T-helper 2 cell treated with Interferon-gamma antibody and Interleukin-4, amounts not matched to agents 100 ng/mL and 5 ng/mL, for 36 hours (primary cell): Measurements from ENCODE around the gene PITPNB. TPM values are rescaled to one million over a fixed set of nuclear protein-coding genes. Genes with fewer than 3 reads are reported as not detected.

Experiments
- intact Hi-C: fragments of 100-400 bp; cut with micrococcal nuclease; formaldehyde crosslinking; loops from one replicate; pipeline ENCODE4 v1.15.1; 2023
- total RNA-seq: library from RNA; stranded (reverse); gene quantifications from 2 replicates; pipeline ENCODE4 v1.2.3, GENCODE V29; 2022

PITPNB gene
- total RNA-seq = 103 and 108 TPM in 2 replicates

DNA sequence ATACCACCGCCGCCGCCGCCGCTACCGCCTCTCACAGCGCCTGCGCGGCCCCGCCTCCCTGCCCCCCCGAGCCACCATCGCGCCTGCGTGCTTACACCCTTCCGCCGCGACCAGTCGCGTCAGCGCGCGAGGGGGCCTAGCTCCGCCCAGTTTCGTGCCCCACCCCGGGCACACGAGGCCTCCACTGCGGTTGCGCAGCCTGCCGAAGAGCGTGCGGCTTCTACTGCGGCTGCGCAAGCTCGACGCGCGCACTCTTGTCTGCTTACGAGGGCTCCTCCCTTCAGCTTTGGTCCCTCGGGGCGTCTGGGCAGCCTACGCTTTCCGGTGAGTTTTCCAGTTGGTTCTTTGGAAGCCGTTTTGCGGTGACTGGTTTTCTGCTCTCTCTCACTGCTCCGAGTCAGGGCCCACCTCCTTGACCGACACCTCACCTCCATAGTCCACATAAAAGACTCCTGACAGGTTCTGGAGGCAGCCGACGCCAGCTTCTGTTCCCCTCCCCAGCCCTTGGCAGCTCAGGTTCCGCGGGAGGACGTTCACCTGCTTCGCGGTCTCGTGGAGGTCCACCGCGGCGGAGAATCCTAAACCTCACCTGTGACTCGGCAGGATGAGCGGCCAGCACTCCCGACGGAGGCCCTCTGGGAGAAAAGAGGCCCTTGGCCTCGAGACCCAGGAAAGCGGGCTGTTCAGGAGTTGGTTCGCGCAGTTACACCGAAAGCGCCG, at the start of gene PITPNB:
TSS of gene PITPNB (minus strand) at position 35 of the 720 bp plus-strand sequence. CDS start 65 bp downstream, outside the sequence.
- intact Hi-C loops = loop anchor here (1.0 to 5.0 kb wide), 3 partner anchors 15 to 1247 kb away; partner anchors contain the start of gene HSCB

DNA sequence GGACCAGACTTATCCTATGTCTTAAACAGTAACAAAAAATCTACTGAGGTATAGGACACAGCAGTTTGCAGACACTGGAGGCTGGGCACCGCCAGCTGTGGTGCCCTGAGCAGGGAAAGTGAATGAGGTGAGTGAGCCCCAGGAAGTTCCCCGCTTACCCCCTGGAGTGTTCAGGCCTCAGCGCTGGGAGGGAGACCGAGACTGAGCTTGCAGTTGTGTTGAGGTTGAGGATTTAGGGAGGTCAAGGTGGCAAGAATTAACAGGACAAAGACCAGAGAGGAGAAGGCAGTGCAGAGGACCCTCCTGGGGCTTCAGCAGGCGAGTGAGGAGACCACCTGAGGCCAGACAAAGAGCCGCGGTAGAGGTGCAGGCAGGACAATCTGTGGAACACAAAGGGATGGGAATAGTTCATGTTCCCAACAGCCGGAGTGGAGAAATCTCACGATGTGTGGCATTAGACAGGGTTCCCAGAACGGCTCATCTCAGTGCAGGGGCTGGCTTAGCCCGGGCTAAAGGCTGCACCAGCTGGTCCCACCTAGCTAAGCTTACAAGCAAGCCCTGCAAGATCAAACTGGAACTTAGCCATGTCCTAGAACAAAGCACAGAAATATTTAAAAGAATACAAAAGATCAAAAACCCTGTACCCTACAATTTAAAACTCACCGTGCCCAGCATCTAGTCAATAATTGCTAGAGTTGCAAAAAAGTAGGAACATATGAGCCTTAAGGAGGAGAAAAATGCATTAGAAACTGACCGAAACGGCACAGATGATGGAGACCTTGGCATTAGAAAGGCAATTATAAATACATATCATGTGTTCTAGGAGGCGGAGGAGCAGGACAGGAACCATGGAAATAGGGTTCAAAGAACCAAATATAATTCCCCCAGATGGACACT, 47.4 kb upstream of the PITPNB start:
- intact Hi-C loops = no loop called here

DNA sequence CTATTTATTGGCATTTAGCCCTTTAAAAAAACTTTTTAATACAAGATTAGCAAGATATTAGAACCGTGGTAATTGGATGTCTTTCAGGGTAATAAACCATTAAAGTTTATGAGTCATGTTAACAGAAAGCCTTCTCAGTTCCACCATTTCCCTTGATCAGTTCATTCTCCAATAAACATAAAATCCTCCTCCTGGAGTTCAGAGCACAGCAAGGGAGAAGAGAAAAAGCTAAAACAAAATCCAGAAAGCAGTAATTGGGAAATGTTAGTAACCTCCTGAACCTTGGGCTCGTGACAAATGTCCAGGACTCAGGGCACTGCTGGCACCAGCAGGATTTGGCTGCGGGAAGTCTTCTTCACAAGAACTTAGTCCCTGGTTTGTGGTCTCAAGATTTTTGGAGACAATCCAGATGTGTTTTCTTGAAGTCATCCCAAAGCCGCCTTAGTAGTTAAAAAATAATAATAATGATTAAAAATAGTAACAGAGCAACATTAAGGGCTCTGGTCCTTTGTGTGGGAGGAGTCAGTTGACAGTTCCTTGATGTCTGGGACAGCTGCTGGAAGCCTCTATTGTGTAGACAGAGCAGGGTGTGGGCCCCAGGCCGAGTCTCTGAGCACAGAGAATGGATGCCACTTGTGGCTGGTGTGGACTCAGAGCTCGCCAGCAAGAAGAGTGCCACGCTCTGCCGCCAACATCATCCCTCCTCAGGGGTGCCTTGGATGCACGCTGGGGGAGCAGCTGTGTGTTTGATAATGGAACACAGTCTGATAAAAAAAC, 43.4 kb upstream of the PITPNB start:
- intact Hi-C loops = no loop called here

DNA sequence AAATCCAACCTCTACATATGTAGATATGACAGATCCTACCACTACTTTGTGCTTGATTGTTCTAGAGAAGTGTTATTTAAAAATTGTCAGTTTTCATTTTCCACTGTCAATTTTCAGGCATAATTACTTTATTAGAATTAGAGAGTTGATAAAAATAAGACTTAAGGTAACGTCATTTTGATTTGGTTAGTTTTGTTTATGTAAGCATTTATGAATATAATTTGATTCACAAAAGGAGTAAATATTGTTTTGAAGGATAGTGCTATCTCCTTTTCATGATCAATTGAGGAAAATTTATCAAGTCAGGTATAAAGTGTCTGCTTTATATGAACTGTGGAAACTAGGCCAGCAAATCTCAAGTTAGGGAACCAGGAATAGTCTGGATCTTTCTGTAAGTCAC, 42.6 kb upstream of the PITPNB start:
- intact Hi-C loops = no loop called here

DNA sequence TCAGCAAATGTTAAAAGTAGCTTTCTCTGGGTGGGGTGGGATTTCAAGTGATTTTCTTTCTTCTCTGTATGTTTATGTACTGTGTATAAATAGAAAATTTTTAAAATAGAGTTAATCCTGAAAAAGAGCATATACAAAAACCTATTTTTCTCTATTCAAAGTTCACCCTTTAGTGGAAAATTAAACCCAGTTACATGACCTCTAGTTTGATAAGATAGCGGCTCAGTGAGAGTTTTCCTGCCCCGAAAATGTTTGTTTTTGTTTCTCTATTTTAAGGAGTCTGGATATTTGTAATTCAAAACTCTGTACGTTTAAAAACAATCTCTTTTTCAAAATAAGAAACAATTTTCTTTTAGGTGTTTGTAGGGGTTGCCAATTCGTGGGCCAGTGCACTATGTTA, 42.1 kb upstream of the PITPNB start:
- intact Hi-C loops = no loop called here

DNA sequence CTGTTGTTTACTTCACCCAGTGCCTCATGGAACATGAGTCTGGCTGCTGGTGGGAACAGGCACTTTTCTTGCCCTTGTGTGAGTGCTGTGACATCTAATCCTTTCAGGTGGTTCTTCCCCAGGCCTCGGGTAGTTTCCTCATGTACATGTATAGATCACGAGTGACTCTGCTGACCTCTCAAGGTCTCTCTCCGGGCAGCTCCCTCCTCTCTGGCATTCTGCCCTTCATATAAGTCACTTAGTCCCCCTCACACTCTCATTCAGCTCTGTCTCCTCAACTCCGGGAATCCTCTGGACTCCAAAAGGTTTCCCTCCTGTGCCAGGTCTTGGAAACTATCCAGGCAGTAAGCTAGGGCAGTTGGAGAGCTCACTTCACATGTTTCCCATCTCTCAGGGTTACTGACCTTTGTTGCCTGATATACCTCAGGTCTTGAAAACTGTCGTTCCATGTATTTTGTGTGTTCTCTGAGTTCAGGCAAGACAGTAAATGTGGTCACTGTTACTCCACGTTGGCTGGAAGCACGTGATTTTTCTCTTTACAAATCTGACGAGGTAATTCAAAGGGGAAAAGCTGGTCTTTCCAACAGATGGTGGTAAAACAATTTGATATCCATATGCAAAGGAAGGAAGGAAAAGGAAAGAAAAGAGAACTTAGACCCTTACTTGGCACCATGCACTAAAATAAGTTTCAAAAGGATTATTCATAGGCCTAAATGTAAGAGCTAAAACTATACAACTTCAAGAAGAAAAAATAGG, 40.5 kb upstream of the PITPNB start:
- intact Hi-C loops = no loop called here

DNA sequence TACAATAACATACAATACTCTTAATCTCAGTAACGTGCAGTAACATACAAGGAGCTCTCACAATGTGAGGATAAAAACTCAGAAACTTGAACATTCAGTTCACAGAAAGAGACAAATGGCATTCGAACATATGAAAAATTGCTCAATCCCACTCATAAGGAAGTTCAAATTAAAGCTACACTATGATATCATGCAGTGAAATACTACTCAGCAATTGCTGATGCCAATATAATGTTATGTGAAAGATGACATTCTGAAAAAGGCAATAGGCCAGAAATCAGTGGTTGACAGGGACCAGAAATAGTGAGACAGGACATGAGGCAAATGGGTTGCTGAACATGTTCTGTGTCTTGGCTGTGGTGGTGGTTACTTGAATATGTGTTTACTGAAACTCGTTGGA, 33.7 kb upstream of the PITPNB start:
- intact Hi-C loops = no loop called here

DNA sequence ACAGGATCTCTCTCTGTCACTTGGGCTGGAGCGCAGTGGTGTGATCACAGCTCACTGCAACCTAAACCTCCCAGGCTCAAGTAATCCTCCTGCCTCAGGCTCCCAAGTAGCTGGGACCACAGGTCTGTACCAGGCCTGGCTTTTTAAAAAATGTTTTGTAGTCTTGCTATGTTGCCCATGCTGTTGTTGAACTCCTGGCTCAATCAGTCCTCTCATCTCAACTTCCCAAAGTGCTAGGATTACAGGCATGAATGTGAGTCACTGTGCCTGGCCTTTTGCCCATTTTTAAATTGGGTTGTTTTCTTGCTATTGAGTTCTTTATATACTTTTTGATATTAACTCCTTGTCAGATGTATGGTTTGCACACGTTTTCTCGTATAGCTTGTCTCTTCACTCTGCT, 33.0 kb upstream of the PITPNB start:
- intact Hi-C loops = no loop called here

DNA sequence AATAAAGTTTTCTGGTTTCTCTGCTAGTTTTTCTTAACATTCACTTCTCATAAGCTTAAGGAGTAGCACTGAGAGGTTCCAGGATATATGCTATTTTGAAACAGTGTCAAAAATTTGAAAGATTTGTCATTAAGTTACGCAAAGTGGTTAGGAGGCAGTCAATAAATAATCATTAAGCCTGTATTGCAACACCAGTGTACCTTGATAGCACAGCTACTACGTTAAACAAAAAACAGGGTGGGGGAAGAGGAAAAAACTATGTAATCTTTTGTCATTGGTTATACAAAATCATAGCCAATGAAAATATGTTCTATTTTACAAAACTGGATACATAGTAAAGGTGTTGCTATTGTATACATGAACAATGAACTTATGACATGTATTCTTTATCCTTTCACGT, 30.4 kb upstream of the PITPNB start:
- intact Hi-C loops = no loop called here

DNA sequence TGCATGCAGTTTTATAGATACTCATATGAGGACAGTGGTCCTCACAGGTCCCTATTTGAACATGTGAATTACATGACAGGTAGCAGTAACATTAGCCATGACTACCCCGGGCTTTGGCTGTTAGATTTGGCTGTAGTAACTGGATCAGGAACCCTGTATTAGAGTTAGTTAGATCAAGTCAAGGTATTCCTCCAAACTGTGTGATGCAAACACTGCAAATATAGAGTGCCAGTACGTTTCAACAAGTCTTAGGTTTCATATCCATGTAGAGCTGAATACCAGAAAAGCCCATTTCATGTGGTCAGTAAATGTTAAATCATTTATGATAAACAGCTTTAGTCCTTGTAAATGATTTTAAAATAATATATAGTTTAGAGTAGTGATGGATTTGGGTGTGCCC, 29.5 kb upstream of the PITPNB start:
- intact Hi-C loops = no loop called here

DNA sequence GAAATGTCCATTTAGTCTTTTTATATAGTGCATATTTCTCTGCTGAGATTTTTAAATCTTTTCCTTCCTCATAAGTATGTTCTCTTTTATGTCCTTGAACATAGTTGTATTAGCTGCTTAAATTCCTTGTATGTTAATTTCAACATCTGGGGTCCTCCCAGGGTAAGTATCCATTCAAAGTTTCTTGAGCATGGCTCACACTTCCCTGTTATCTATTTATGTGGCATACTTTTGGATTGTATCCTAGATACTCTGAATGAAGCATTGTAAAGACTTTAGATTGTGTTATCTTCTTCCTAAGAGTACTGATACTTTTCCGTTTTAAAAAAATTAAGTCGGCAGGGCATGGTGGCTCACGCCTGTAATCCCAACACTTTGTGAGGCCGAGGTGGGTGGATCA, 28.4 kb upstream of the PITPNB start:
- intact Hi-C loops = no loop called here

DNA sequence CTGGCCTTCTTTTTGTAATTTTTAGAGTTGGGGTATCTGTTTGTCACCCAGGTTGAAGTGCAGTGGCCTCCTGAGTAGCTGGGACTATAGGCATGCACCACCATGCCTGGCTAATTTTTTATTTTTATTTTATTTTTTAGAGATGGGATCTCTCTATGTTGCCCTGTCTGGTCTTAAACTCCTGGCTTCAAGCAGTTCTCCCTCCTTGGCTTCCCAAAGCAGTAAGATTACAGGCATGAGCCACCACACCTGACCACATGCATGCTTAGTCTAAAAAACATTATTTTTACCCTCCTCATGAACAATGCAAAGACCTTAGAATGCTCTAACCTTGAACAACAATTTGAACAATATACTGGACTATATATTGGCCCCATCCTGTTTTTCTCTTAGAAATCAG, 22.1 kb upstream of the PITPNB start:
- intact Hi-C loops = no loop called here

DNA sequence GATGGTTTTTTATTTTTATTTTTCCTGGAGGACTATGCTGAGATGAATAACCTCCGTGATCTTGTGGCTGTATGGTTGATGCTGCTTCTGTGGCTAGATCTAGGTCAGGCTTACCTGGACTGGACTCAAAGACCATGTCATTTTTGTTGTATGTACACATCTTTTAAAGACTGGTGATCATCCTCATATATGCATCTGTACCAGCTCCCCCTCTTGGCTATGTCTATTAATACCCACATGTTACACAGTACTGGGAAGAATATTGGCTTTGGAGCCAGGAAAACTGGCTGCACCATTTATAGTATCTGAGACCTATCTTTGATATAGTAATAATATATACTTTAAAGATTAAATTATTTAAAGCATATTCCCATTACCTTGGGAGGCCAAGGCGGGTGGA, 18.4 kb upstream of the PITPNB start:
- intact Hi-C loops = loop anchor here (10.0 kb wide), 1 partner anchor 53 kb away; no protein-coding TSS in a partner anchor

DNA sequence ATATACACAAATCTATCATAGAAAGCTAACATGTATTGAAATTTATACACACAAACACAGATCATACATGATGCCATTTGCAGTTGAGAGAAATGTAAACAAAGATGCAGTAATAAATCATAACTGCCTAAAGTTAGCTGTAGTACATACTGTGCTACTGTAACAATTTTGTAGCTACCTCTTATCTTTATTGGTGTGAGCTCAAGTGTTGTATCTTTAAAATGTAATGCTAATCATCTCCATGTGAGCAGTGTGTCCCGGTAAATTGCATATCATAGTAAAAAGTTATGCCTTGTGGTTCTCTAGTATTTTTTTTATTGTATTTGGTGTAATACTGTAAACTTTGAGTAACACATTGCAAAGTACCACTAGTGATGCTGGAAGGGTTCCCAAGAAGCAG, 16.8 kb upstream of the PITPNB start:
- intact Hi-C loops = loop anchor here (10.0 kb wide), 1 partner anchor 51 kb away; no protein-coding TSS in a partner anchor

DNA sequence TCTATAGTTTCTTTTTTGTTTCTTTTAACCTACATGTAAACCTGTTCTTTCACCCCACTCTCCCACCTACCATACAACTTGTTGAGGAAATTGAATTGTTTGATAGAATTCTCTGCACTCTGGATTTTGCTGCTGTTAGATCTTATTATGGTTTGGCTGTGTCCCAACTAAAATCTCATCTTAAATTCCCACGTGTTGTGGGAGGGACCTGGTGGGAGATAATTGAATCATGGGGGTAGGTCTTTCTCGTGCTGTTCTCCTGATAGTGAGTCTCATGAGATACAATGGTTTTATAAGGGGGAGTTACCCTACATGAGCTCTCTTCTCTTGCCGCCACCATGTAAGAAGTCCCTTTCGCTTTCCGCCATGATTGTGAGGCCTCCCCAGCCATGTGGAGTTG, 15.0 kb upstream of the PITPNB start:
- intact Hi-C loops = loop anchor here (10.0 kb wide), 1 partner anchor 49 kb away; no protein-coding TSS in a partner anchor

DNA sequence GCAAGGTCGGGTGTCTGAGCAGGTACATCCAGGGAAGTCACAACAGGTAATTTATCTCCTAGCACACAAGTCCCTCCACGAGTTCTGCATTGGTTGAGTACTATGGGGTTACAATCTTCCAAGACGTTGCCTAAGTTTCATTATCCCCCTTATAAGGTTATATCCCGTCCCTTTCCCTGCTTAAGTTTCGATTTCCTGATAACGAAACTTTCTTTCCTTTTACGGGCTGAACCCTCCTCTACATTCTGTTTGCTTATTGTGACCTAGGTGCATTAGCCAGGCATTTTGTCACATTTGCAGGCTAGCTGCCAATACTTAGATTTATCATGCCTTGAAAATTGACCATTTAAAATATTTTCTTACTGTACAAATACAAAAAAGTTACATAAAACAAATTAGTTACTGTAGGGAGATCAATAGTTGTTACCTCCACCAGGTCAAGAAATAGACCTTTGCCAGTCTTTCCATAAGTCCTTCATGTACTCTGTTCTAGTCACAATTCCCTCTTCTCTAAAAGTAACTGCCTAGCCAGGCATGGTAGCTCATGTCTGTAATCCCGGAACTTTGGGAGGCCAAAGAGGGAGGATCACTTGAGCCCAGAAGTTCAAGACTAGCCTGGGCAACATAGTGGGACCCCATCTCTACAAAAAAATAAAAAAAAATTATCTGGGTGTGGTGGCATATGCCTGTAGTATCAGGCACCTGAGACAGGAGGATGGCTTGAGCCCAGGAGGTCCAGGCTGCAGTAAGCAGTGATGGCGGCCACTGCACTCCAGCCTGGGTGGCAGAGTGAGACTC, 14.3 kb upstream of the PITPNB start:
- intact Hi-C loops = loop anchor here (10.0 kb wide), 1 partner anchor 49 kb away; no protein-coding TSS in a partner anchor

DNA sequence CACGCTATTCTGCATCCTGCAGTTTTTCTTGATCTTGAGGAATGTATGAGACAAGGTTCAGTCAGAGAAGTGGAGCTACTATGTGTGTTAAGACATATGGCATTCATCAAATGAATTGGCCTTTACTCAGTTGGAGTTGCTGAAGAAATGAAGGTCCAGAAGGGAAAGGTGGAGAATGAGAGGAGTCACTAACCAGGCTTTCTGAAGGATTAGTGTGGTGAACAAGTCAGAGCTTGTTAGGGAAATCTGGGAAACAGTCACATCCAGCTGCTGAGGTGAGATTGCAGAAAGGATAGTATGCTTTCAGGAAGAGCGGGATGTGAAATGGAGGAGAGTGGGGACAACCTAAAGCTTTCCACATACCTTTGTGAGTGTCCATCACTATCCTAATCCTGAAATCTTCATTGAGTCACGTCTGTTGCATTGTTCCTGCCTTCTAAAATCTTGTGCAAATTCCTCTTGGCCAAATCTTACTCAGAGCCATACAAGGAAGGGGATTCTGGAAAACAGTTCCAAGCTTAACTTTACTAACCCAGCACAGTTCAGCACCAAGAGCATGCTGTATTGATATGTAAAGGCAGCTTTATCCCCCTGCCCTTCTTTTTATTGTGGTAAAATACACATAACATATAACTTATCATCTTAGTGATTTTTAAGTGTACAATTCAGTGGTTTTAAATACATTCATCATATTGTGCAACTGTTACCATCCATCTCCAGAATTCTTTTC, 11.4 kb upstream of the PITPNB start:
- intact Hi-C loops = loop anchor here (10.0 kb wide), 1 partner anchor 46 kb away; no protein-coding TSS in a partner anchor

DNA sequence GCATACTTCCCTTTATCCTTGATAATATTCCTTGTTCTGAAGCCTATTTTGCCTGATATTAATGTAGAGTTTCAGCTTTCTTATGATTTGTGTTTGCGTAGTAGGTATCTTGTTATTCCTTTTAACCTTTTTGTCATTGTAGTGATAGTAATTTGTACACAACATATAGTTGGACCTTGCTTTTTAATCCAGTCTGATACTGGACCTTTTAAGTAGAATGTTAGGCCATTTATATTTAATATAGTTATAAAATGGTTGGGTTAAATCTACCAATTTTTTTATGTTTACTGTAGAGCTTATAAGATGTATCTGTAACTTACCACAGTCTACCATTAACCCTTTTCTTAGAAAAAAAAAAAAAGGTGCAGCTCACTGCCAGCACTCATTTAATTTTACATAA, 8.6 kb upstream of the PITPNB start:
- intact Hi-C loops = no loop called here

DNA sequence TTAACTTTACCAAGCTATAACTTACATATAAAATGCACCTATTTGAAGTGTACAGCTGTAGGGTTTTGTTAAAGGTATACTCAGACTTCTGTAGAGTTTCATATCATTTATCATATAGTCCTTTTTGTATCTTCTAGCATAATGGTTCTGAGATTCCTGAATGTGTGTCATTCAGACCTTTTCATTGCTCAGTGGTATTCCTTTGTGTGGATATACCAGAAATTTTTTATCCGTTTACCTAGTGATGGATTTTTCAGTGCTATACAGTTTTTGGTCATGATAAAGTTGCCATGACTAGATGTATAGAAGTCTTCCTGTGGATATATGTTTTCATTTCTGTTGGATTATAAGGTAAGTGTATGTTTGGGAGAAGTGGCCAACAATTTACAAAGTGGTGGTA, 6.3 kb upstream of the PITPNB start:
- intact Hi-C loops = no loop called here
